Esophagus muscularis mucosa (tissue), 4 donors: ENCODE measurements around the gene RFESD.
A peak's percentile ranks its signal among the peaks of the same experiment; 100 is the strongest.

ENCODE experiments used
- EP300 ChIP-seq: sonication (generic); formaldehyde crosslinking; IDR thresholded peaks from one replicate; pipeline ENCODE4 v1.6.1; 2017; ENCODE audit warnings: antibody characterized with exemption
- POLR2A ChIP-seq: fragments of 450-650 bp; IDR thresholded peaks from one replicate; pipeline ENCODE4 v1.6.1; 2017; ENCODE audit warnings: antibody characterized with exemption, moderate library complexity, mild to moderate bottlenecking, low read depth
- TF ChIP-seq, protein P1 (sequence below), 3 experiments: fragments of 200-600 bp in 2 of 3; fragments of 450-650 bp in 1 of 3; sonication (generic) in 2 of 3; IDR thresholded peaks; one replicate each; pipeline ENCODE4 v1.5.1; 2017 to 2019; ENCODE audit warnings: antibody characterized with exemption in 3 of 3, mild to moderate bottlenecking in 2 of 3, moderate library complexity in 1 of 3

- TF ChIP-seq, protein P1, sequence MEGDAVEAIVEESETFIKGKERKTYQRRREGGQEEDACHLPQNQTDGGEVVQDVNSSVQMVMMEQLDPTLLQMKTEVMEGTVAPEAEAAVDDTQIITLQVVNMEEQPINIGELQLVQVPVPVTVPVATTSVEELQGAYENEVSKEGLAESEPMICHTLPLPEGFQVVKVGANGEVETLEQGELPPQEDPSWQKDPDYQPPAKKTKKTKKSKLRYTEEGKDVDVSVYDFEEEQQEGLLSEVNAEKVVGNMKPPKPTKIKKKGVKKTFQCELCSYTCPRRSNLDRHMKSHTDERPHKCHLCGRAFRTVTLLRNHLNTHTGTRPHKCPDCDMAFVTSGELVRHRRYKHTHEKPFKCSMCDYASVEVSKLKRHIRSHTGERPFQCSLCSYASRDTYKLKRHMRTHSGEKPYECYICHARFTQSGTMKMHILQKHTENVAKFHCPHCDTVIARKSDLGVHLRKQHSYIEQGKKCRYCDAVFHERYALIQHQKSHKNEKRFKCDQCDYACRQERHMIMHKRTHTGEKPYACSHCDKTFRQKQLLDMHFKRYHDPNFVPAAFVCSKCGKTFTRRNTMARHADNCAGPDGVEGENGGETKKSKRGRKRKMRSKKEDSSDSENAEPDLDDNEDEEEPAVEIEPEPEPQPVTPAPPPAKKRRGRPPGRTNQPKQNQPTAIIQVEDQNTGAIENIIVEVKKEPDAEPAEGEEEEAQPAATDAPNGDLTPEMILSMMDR (IDR thresholded peaks at IDR 0.05) = peak; percentile 78 to 87 (median 79)
- TF ChIP-seq POLR2A (no peak), EP300 (no peak)
Measured at GRCh38 chr5:95664204-95664786, 17.7 kb downstream of the RFESD start.
